Eye (tissue), 1 donor: ENCODE data around the gene RAD51B.

ENCODE experiments used
- DNase-seq: peaks from one replicate; pipeline ENCODE4 v3.0.0-alpha.2; 2015

Gene RAD51B

DNA sequence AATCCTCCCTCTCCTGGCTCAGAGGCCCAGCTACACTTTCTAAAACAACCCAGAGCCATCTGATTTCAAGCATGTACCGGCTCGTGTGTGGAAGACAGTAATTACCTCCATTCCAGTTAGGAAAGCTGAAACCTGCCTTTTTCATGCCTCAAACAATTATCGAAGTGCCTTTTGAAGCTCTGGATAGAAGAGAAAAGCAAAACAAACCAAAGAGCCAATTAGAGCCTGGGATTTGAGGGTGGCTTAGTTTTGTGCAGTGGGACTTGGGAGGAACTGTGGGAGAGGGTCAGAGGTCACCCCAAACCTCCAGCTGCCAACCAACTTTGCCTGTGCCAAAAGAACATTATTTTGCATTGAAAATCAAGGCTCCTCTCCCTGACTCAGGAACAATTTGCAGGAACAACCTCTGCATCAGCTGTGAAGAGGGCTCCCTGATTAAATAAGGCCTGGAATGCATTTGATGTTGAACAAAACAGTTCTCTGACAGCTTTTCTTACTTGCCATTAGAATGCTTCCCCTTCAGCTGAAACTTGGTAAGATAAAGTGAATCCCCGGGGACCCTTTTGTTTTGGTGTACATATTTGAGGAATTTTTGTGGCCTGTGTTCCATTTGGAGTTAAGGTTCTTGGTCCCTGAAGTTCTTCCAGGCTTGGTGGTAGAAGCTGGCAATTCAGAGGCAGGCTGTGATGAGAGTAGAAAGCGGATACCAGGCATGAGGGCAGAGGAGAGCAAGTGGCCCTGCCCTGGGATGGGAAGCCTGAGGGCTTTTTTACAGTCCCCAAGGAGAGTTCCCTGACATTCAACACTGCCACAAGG, 703.1 kb downstream of the RAD51B start:
- peak; percentile 87 for DNase-seq

DNA sequence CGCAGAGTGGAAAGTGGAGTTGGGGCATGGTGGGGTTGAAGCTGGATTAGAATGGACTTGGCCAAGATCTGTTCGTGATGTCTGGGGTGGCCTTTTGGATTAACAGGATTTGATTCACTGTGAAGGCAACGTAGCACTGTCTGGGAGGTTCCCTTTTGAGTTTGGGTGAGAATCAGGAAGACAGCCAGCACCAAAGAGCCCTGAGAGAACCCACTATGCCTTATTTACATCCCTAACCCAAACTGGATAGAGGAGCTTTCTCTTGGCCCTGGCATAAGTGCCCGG, 703.7 kb downstream of the RAD51B start:
- DNase-seq, result no peak

DNA sequence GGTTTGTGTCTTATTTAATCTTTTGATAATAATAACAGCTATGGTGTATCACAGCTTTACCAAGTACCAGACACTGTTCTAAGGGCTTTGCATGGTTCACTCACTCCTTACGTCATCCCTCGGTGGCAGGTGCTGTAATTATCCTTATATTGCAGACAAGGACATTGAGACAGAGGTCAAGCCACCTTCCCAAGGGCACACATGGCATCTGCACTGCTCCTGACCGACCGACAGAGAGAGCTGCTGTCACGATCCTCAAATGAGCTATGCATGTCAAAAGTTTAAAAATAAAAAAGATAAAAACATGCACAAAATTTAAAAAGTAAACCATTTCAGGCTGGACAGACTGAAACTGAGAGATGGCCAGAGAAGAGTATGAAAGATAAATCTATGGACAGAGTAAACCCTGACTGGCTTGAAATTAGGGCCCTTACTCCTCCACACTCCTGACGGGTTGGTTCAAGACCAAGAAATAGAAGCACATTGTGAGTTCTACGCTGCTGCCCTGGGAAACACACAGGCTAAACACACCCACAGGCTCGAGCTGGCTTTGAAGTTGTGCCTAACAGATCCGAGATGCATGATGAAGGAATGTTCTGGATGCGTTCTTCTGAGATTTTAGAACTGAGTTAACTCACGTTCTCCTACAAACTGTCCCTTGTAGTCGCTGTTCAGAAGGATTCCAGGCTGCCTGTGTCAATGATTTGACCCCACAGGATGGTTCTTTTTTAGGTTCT, 704.6 kb downstream of the RAD51B start:
- peak; percentile 33 for DNase-seq

DNA sequence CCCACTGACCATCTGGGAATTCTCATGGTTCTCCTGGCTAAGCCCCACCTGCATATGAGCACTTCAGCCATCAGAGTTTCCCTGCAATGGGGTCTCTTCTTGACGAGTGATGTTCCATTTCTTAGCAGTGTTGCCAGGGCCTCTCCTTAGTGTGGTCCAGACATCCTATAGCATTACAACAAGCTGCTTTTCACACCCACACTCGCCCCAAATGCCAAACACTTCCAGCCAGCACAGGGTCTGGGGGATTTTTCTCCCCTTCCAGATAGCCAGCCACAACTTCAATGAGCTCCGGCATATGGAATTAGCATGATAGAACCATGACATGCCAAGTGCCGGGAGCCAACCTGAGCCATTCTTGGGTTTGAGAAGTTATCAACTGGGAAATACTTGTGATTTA, 705.9 kb downstream of the RAD51B start:
- no peak for DNase-seq

DNA sequence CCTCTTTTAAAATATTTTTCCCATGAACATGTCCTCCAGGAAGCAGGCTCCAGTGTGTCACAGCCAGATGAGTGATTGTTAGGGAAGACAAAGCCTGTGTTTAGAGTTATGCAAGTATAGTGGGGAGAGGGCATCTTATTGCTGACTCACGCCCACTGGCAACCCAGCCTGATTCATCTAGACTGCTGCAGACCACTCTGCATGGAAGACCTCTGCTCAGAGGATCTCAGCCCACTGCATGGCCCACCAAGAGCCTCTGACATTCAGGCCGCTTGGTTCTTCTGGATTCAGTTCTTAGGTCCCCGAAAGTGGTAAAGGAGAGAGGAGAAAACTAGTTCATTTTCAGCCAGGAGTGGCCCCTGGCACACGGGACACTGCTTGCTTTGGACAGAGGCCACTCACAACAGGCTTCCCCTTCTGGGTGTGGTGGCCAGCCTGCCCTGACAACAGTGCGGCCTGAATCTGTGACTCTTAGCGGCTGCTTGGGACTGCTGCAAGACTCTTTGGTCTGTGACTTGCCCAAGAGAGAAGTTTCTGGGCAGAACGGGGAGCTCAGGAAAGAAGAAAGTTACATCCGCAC, 707.0 kb downstream of the RAD51B start:
- DNase-seq, result peak; percentile 1

DNA sequence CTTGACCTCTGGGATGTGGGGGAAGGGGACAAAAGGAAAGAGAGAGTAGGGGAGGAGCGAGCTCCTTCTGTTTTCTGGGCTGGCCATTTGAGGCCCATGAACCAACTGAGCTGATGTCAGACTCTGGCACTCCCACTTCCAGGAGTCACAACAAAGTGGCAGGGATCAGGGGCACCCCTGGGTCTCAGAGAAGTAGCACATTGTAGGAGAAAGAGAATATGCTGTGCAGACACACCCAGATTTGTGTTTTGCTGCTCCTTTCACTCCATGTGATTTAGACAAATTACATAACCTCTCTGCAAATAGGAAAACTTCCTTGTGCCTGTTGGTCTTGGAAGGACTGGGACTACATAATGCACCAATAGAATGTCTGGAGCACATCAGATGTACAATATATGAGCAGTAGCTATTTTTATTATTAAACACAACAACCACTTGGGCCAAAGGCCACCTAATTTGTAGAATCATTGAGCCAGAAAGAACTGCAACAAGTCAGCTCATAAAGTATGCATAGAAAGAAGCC, 707.8 kb downstream of the RAD51B start:
- peak; percentile 2 for DNase-seq

DNA sequence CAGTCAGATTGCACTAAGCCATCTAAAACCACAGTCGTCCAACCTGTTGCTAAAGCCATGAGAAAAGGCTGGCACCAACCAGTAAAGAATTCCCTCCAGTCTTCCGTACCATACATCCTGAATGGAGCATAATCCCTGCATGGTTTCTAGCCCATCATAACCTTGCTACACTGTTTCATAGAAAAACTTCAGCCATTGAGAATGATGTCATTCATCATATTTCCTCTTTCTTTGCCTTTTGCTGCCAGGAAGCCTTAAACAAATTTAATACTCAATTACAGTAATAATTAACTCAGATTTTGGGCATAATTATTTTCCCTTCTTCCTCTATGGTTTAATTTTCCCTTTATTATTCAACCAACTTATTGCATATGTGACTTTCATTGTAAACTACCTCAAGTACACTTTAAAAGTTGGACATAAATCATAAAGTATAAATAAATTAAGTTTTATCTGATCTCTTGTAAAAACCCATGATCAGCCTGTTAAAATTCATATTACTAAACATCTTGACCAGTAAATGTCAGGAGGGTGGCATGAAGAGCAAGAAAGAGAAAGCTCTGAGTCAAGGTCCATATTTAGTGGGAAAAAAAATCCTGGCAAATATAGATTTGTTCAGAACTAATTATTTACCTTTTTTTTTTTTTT, 708.6 kb downstream of the RAD51B start:
- peak; percentile 0 for DNase-seq

DNA sequence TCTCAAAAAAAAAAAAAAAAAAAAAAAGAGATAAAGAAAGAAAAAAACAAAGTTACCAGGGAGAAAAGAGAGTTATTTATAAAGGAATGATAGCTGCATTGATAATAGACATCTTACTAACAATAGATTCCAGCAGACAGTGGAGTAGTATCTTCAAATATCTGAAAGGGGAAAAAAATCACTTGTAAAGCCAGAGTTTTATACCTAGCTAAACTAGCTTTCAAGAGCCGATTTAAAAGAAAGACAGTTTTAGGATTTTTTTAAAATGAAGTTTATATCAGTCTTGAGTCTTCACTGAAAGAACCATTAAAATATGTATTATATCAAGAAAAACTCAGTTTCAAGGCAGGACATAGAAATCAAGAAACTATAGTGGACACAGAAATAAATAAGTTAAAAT, 710.9 kb downstream of the RAD51B start:
- DNase-seq, result peak; percentile 39

DNA sequence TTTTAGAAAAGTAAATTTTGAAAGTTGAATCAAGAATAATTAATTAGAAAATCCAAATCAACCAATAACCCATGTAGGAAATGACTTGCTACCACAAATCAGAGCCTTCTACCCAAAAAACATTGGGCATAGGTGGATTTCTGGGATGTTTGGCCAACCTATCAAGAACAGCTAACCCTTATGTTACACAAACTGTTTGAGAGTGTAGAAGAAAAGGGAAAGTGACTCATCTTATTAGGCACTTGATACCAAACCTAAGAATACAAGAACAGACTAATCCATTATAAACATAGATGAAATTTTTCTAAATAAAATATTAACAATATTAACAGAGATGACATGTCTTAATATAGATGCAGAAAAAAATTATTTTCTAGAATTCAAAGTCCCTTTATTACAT, 712.9 kb downstream of the RAD51B start:
- DNase-seq, result no peak

DNA sequence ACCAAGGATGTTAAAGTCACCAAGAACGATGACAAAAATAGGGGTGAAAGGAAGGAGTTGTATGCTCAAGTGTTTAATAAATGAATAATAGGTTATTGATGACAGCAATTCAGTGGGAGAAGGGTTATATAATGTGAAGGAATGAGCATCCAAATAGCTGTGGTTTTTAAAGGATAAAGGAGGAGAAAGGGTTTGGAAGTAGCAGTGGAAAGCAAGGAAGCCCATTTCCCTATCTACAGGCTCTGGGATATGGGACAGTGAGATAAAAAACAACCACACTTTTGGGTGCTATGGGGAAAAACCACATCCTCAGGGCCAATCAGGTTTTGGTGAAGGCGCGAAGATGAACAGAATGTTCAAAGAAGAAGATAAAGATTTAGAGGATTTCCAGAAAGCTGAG, 714.7 kb downstream of the RAD51B start:
- DNase-seq, result no peak

DNA sequence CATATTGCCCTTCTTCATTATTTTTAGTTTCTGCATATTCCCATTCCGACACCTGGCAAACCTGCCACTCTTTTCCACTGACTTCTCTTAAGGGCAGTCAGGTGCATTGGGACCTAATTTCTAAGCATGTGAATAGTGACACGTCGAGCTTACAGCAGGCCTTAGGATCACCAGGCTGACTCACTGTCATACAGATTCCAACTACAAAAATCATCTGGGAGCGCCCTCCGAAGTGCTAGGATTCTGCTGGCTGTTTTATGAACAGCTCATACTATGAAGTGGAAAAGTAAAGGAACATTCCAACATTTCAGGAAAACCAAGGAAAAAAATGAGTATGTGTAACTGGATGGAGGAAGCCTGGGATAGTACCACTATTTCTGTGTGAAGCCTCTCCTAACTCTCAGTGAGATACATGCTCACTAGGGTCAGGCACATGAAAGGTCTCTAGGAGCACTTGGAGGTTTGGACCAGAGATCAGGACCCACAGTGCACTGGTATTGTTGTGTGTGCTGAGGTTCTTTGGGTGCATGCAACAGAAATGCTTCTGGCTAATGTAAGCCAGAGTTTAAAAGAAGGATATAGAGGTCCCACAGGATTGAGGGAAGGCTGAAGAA, 715.9 kb downstream of the RAD51B start:
- peak; percentile 4 for DNase-seq

DNA sequence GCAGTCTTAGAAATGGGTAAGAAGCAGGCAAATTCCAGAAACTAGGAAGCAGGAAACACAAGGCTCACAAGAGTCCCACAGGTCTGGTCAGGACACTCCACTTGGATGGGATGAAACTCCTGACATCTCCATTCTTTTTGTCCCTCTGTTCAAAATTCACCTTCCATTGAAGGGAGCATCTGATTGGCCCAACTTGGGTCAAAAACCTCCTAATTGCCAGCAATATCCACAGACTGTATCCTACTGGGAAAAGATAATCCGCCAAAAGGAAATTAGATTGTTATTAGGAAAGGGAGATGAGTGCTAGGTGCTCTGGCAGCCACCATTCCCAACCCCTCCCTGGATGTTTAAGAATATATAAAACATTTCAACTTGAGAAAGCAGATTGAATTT, 716.4 kb downstream of the RAD51B start:
- DNase-seq, result no peak

DNA sequence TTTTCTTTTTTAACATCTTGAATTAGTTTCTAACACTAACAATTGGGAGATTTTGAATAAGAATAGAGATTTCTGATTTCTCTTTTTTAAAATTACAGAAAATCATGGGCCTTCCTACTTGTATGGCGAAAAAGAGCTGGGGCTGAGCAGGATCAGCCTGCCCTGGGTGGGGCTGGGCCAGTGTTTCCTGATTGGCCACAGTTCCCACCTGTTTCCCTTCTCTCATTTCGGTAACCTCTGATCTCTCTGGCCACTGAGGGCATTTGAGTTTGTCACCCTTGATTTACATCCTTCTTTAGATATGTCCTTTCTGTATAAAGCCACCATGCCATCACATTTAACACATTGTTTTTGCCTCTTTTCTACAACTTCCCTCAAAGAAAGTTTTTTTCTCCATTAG, 719.1 kb downstream of the RAD51B start:
- no peak for DNase-seq

DNA sequence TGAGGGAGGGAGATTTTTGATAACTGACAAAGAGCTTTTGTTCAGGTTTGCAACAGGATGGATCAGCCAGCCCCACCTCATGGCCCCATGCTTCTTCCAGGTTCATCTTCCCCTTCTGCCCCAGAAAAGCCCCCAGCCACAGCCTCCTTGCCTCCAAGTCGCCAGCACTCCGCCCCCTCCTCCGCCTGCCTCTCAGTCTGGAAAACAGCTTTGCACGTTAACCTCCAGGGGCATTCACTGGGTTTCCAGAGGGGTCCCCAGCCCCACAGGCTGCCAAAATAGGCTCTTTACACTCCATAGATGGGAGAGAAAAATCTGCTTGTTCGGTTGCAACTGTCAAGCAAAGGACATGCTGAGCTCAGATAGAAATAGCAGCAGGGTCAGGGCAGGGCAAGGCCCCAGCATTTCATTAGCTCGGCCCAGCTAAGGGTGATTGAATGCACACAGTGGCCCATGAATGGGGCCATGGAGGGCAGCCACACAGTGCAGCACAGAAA, 719.7 kb downstream of the RAD51B start:
- DNase-seq, result peak; percentile 91

DNA sequence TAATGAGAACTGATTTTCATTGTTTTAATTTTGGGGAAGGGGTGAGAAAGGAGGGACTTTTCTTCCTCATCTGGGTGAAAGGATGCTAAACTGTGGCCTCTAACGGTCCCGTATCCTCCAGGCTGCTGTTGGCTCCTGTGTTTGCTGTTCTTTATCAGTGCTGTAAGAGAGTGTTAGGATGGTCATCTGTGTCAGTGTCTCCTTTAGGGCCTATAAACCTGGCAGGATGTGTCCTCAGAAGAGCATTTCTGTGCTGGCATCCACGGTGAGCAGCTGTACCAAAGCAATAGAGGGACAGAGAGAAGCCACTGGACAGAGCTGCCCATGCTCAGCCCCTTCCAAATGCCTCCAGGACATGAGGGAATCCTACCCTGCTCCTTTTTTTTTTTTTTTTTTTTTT, 720.2 kb downstream of the RAD51B start:
- no peak for DNase-seq

DNA sequence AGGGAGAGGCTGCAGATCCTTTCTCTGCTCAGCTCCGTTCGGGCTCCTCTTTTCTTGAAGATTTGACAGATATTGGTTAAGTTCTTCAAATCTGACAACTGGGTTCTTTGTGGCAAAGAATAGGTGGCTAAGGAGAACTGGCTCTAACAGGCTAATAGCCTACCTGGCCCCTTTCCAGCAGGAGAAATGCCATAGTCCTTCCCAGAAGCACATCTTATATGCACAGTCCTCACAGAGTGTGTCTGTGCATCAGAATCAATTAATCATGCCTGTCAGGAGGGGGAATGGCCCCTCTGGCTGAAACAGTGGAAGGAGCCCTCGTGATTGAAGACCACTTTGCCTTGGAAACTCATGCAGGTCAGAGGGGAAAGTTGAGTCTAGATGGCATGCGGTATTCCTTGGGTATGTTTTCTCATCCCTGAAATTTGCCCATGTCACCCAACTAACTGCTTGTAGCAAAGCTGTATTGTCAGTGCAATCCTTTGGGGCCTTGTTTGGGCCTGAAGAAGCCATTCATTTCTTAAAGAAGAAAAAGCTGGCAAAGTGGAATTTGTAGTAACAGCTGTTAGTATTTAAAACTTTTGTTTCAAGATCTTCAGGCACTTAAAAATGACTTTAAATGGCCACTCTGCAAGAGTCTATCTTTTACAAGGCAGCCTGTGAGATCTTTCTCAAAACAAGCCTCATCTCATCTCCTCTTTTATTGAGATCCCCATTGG, 721.8 kb downstream of the RAD51B start:
- peak; percentile 75 for DNase-seq

DNA sequence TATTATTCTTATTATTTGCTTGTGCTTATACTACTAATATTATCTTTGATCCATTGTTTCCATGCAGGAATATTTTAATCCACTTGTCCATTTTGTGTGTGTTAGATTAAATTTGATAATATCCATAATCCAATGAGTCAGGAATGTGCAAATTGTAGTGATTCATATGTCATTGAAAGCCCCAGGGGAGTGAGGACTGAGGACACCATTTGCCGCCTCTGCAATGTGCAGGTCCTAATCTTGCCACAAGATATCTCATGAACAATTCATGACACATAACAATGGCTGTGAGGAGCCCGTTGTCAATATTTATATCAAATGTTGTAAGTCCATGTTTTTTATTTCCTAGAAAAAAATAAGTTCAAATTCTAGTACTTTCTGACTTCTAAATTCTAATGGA, 722.8 kb downstream of the RAD51B start:
- DNase-seq, result no peak

DNA sequence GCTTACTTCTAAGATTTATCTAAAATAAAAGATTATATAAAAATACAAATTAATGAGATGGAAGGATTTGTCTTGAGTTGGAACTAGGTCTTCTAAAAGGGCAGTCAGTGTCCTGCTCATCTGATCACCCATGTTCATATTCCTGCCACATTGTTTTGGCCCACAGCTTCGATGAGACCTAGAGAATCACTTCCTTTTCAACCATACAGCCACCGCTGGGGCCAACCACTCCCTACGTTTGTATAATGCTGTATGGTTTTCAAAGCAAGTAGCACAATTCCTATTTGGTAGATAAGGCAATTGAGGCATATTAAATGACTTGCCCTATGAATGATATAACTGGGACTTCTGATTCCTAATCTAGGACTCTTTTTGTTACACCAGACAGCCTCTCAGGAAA, 723.9 kb downstream of the RAD51B start:
- DNase-seq, result peak; percentile 1

DNA sequence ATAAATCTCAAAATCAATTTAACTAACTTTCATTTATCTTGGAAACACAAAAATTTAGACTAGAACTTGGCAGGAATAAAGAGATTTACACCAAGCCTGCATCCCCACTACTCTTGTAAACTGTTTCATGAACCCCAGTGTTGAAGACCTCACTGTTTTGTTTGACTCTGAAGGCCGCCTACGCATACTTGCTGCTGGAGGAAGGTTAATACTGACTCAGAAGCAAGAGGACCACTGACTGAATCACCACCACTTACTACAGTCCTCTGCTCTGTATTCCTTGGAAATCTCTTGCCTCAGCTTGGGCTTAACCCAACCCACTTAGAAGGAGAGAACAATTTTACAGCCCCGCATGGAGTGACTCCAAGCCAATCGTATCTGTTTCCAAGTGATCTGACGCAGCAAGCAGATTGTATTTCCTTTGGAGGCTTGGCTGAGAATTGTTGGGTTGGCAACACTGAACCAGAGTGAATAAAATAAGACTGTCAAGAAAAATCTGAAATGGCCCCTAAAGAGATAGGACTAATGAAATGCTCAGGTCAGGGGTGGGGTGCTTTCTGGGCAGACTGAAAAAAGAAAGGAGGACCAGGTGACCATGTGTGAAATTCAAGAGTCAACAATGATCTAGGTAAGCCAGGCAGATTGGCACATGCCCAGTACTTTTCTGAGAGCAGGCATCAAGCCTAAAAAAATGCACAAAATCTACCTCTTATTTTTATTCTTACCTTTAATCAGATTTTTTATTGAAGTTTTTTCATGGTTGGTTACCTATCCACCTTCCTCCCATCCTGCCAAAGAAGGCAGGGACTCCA, 724.7 kb downstream of the RAD51B start:
- peak; percentile 67 for DNase-seq

DNA sequence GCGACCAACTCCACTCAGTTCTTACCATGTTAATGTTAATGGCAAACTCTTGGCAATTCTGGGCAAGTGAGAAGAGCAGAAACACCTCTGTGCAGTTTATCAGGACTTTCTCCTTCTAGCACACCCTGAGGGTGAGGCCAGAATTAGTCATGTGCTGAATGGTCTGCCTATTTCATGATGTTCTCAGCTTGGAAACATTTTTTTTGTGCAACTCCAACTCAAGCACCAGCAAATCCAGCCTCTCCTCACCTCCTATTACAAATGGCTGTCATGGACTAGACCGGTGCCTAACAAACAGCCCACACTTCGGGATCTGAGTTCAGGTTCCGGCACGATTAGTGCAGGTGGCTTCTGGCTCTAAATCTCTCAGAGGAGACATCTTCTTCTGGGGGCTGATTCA, 727.3 kb downstream of the RAD51B start:
- DNase-seq, result no peak
